ENCODE results near the gene MORC4.
A peak's percentile ranks its signal among the peaks of the same experiment; 100 is the strongest.
"Not testable (repeated sequence)": the region's sequence is repeated elsewhere in the genome, so short reads cannot be mapped to it uniquely, and the experiment has no call there.

Gene MORC4

DNA sequence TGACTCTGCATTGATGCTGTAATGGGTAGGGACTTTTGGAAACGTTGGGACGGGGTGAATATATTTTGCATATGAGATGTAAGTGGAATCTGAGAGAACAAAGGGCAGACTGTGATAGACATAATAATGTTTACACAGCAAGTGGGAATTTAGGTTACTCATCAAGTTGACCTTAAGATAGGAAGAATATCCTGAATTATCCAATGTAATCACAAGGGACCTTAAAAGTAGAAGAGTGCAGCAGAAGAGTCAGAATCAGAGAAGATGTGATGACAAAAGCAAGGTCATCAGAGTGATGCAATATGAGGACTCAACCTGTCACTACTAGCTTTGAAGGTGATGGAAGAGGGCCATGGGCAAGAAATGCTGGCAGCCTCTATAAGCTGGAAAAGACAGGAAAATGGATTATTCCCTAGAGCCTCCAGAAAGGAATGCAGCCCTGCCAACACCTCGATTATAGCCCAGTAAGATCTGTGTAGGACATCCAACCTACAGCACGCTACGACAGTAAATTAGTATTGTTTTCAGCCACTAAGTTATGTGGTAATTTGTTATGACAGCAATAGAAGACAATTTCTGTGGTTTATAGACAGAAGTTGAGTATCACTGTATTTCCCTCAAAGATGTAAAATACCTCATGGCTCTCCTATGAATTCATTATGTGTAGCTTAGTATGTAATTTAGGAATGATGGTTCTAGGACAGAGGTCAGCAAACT, 26.4 kb downstream of the MORC4 start:
- in situ Hi-C loops (cut with HindIII; ENCODE audit: low sequenced_read_pairs), result no loop called here
- TF ChIP-seq, protein P1, sequence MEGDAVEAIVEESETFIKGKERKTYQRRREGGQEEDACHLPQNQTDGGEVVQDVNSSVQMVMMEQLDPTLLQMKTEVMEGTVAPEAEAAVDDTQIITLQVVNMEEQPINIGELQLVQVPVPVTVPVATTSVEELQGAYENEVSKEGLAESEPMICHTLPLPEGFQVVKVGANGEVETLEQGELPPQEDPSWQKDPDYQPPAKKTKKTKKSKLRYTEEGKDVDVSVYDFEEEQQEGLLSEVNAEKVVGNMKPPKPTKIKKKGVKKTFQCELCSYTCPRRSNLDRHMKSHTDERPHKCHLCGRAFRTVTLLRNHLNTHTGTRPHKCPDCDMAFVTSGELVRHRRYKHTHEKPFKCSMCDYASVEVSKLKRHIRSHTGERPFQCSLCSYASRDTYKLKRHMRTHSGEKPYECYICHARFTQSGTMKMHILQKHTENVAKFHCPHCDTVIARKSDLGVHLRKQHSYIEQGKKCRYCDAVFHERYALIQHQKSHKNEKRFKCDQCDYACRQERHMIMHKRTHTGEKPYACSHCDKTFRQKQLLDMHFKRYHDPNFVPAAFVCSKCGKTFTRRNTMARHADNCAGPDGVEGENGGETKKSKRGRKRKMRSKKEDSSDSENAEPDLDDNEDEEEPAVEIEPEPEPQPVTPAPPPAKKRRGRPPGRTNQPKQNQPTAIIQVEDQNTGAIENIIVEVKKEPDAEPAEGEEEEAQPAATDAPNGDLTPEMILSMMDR (IDR thresholded peaks at IDR 0.05; ENCODE audit: low read depth, low read length, missing control alignments), result no peak
- H3K4me3 ChIP-seq (ENCODE audit: low read depth, low read length), result no peak overlapping the region
- no peak for DNase-seq (ENCODE audit: low read depth)

- H3K4me3 ChIP-seq (ENCODE audit: low read depth, low read length), result no peak overlapping the region
- no peak for DNase-seq (ENCODE audit: low read depth)
- TF ChIP-seq, protein P1 (IDR thresholded peaks at IDR 0.05; ENCODE audit: low read depth, low read length, missing control alignments), result no peak
- in situ Hi-C loops (cut with HindIII; ENCODE audit: low sequenced_read_pairs), result no loop called here
These were observed 27.1 kb downstream of the MORC4 start for GRCh38 chrX:106972896-106973295.

- DNase-seq (ENCODE audit: low read depth); H3K4me3 ChIP-seq (ENCODE audit: low read depth, low read length); in situ Hi-C loops (cut with HindIII; ENCODE audit: low sequenced_read_pairs): not testable (repeated sequence)
These were observed 33.5 kb downstream of the MORC4 start for GRCh38 chrX:106966547-106966946.

DNA sequence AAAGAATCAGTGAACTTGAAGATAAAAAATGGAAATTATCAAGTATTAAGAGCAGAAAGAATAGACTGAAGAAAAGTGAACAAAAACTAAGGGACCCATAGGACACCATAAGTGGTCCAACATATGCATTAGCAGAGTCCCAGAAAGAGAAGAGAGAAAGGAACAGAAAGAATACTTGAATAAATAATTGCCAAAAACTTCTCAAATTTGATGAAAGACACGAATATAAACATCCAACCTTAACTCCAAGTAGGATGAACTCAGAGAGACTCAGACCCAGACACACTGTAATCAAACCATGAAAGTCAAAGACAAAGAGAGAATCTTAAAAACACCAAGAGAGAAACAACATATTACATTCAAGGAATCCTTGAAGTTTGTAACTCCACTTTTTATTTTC, 35.7 kb downstream of the MORC4 start:
- TF ChIP-seq, protein P1 (IDR thresholded peaks at IDR 0.05; ENCODE audit: low read depth, low read length, missing control alignments), result no peak
- no peak overlapping the region for H3K4me3 ChIP-seq (ENCODE audit: low read depth, low read length)
- in situ Hi-C loops (cut with HindIII; ENCODE audit: low sequenced_read_pairs), result no loop called here
- no peak for DNase-seq (ENCODE audit: low read depth)

DNA sequence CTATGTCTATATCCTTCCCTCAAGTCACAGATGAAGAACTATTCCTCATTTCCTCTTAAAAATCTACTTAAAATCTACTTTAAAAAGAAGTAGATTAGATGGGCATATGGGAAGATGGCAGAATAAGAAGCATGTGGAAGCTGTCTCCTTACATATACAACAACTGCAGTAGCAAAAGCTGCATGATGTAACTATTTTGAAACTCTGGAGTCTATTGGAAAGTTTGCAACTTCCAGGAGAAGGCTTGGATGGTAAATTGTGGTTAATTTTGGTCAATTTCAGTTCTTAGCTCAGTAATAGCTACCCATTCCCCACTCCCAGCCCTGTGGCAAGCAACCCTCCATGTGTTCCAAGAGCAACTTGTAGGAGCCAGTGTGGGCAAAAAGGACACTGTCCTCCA, 36.9 kb downstream of the MORC4 start:
- DNase-seq (ENCODE audit: low read depth), result no peak
- TF ChIP-seq, protein P1 (IDR thresholded peaks at IDR 0.05; ENCODE audit: low read depth, low read length, missing control alignments), result no peak
- H3K4me3 ChIP-seq (ENCODE audit: low read depth, low read length), result no peak overlapping the region
- in situ Hi-C loops (cut with HindIII; ENCODE audit: low sequenced_read_pairs), result no loop called here

DNA sequence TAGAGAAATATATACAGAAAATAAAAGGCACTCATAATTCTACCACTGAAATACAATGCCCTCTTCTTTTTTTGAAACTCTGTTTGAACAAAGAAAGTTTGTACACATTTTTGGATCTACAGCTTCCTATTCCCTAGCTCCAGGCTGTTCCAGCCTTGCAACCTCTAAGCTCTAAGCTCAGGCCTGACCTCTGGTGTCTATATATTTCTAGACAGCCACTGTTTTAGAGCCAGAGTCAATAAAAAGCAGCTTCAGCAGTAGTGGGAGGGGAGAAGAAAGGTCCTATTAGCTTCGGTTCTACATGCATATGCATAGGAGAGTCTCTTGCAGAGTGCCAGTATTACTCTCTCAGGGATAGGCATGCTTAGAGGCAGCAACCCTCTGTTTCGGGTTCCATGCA, 40.1 kb downstream of the MORC4 start:
- TF ChIP-seq, protein P1 (IDR thresholded peaks at IDR 0.05; ENCODE audit: low read depth, low read length, missing control alignments), result peak; percentile 45
- in situ Hi-C loops (cut with HindIII; ENCODE audit: low sequenced_read_pairs), result no loop called here
- DNase-seq (ENCODE audit: low read depth), result peak; percentile 34

GRCh38 chrX:106957856-106958255, 42.2 kb downstream of the MORC4 start:
- TF ChIP-seq, protein P1 (IDR thresholded peaks at IDR 0.05; ENCODE audit: low read depth, low read length, missing control alignments), result no peak
- H3K4me3 ChIP-seq (ENCODE audit: low read depth, low read length), result no peak overlapping the region
- DNase-seq (ENCODE audit: low read depth), result no peak
- in situ Hi-C loops (cut with HindIII; ENCODE audit: low sequenced_read_pairs), result no loop called here

More for the DNA sequence above, 40.1 kb downstream of the MORC4 start:
- no peak overlapping the region for H3K4me3 ChIP-seq (ENCODE audit: low read depth, low read length)

Data from astrocyte of the cerebellum (primary cell).